Esophagus squamous epithelium (tissue), 4 donors: ENCODE measurements around the gene NHLRC2.

ENCODE experiments used
- CTCF ChIP-seq, 6 experiments: fragments of 450-650 bp in 4 of 6; fragments of 200-600 bp in 2 of 6; sonication (generic) in 2 of 6; IDR thresholded peaks; one replicate each; pipeline ENCODE4 v1.5.1; 2016 to 2019; ENCODE audit warnings: antibody characterized with exemption in 6 of 6, mild to moderate bottlenecking in 4 of 6, moderate library complexity in 4 of 6
- POLR2A ChIP-seq, 4 donors: fragments of 450-650 bp; IDR thresholded peaks; one replicate each; pipeline ENCODE4 v1.6.1; 2017; ENCODE audit warnings: antibody characterized with exemption in 4 of 4, mild to moderate bottlenecking in 4 of 4, moderate library complexity in 3 of 4

- TF ChIP-seq POLR2A (IDR thresholded peaks at IDR 0.05) (no peak), CTCF (IDR thresholded peaks at IDR 0.05) (no peak)
These were observed 12.3 kb downstream of the NHLRC2 start for GRCh38 chr10:113866551-113867394.
